Measurements from ENCODE around the gene LTB4R2.

The LTB4R2 gene

DNA sequence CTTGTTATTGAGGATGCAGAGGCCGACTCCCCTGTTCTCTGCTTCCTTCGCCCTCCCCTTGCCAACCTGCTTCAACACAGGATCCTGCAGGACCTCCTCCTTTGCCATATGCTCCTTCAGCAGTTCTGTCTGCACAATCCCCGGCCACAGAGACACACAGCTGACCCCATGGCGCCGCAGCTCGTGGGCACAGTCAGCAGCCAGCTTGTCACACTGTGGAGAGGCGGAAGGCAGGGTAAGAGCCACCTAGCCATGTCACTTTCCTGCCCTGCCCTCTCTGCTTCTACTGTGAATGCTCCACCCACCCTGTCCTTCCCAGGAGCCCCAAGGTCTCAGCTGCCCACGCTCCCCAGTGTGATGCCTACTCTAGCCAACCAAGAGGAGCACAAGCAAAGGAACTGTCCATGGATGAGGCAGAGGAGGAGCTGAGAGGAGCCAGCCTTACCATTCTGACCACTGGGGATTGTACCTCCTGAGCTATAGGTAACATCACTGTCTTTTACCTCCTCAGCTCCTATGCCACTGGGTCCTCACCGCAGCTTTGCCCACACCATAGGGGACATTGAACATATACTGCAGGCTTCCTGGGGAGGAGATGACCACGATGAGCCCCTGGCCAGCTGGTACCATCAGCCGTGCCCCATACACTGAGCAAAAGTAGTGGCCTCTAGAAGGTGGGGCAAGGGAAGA, 17.7 kb upstream of the LTB4R2 start:
- TF ChIP-seq, protein P1, sequence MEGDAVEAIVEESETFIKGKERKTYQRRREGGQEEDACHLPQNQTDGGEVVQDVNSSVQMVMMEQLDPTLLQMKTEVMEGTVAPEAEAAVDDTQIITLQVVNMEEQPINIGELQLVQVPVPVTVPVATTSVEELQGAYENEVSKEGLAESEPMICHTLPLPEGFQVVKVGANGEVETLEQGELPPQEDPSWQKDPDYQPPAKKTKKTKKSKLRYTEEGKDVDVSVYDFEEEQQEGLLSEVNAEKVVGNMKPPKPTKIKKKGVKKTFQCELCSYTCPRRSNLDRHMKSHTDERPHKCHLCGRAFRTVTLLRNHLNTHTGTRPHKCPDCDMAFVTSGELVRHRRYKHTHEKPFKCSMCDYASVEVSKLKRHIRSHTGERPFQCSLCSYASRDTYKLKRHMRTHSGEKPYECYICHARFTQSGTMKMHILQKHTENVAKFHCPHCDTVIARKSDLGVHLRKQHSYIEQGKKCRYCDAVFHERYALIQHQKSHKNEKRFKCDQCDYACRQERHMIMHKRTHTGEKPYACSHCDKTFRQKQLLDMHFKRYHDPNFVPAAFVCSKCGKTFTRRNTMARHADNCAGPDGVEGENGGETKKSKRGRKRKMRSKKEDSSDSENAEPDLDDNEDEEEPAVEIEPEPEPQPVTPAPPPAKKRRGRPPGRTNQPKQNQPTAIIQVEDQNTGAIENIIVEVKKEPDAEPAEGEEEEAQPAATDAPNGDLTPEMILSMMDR (conservative IDR thresholded peaks at IDR 0.05; ENCODE audit: low read depth): no peak
- POLR2A ChIA-PET (ENCODE audit: low non-redundant PET): no interaction called here
- no peak for DNase-seq (ENCODE audit: low spot score)
- CTCF ChIA-PET: interaction anchor here (1.0 to 1.7 kb wide), 3 partner anchors 9 to 50 kb away, joined by 3 to 4 read pairs (median 3); partner anchors contain the start of gene TINF2
- peak overlapping the region; percentile 13; the same call in 1 of the 2 replicates for H3K27ac ChIP-seq

DNA sequence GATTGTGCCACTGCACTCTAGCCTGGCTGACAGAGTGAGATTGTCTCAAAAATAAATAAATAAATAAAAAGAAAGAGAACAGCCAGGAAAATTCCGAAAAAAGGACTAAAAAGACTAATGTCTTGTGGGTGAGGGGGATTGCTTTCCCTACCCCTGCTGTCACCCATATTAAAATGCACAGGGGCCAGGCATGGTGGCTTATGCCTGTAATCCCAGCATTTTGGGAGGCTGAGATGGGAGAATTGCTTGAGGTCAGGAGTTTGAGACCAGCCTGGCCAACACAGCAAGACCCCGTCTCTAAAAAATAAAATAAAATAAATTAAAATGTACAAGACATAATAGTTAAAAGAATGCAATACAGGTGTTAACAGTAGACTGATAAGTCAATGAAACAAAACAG, 16.4 kb upstream of the LTB4R2 start:
- ChIA-PET POLR2A (ENCODE audit: low non-redundant PET) (no interaction called here), CTCF (interaction anchor here (1.2 to 1.7 kb wide), 2 partner anchors 10 to 12 kb away, joined by 3 to 4 read pairs; no protein-coding TSS in a partner anchor)

DNA sequence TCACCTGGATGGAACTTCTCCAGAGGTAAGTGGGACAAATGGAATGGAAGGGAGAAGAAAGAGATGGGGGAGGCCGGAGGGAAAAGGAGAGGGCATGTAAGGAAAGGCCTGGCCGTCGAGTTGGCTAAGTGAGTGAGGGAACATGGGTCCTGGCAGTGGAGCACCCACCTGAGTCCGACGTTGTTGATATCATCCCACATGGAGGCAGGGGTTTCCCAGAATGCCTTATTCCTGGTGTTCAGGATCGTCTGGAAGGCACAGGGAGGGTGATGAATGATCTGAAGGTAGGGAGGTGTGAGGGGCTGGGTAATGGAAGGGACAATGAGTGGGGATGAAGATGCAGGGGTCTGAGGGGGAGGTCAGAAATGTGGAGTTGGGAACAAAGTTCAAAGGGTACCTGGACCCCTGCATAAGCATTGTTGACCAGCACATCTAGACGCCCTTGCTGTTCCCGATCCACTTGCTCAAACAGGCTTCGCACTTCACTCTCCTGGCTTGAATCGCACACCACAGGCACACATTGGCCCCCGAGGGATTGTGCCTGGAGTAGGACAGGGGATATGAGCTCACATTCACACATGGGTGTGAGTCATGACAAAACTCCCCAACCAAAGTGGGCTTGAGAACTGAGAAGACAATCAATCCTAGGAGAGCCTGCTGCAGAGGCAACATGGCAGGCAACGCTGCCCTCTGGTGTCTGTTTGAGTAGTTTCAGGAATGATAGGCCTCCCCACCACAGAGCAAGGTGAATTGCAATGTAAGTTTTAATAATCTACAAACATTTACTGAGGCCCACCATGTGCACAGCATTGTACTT, 13.4 kb upstream of the LTB4R2 start:
- TF ChIP-seq, protein P1 (conservative IDR thresholded peaks at IDR 0.05; ENCODE audit: low read depth): peak; percentile 63
- DNase-seq (ENCODE audit: low spot score): peak; percentile 77
- ChIA-PET CTCF (interaction anchor here (0.6 to 4.7 kb wide), 8 partner anchors 10 to 53 kb away, joined by 3 to 51 read pairs (median 4); partner anchors contain the start of gene TINF2), POLR2A (ENCODE audit: low non-redundant PET) (interaction anchor here (1.0 kb wide), 1 partner anchor 54 kb away, joined by 5 read pairs; the partner anchor contains the start of gene TINF2)
- peak overlapping the region; percentile 67 for H3K27ac ChIP-seq

More for the DNA sequence above, 16.4 kb upstream of the LTB4R2 start:
- TF ChIP-seq, protein P1 (conservative IDR thresholded peaks at IDR 0.05; ENCODE audit: low read depth): no peak
- H3K27ac ChIP-seq: no peak overlapping the region
- DNase-seq (ENCODE audit: low spot score): no peak

DNA sequence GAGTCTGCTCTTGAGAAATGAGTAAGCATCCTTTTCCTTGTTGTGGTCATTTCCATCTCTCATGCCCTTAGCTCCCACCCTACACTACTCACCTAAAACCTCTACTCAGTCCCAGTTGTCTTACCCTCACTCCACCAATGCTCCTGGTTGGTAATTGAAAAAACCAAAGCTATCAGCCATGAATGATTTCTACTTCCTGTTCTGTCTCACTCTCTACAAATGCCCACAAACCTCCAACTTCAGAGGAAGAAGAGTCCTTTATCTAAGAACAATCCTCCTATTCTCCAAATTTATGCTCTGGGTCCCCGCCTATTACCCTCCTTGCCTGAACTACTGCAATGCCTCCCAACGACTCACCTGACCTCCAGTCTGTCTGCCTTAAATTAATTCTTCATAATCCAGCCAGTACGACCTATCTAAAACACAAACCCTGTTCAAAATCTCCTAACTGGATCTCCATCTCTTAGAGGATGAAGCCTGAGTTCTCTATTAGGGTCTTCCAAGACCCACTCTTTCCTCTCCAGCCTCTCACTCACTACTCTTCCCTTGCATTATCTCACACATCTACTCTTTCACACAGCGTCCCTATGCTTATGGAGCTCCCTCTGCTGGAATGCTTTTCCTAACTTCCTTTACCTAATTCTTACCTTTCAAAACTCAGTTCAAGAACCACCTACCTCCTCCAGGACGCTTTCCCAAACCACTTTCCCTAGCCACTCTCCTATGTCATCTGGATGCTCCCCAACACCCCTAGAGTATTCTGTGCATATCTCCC, 12.6 kb upstream of the LTB4R2 start:
- ChIA-PET CTCF (interaction anchor here (0.6 to 4.7 kb wide), 11 partner anchors 10 to 208 kb away, joined by 3 to 51 read pairs (median 4); partner anchors contain the start of gene TINF2), POLR2A (ENCODE audit: low non-redundant PET) (interaction anchor here (1.0 kb wide), 1 partner anchor 55 kb away, joined by 5 read pairs; the partner anchor contains the start of gene TINF2)
- peak overlapping the region; percentile 94 for H3K27ac ChIP-seq
- peak; percentile 45 for DNase-seq (ENCODE audit: low spot score)
- TF ChIP-seq, protein P1 (conservative IDR thresholded peaks at IDR 0.05; ENCODE audit: low read depth): peak; percentile 55

DNA sequence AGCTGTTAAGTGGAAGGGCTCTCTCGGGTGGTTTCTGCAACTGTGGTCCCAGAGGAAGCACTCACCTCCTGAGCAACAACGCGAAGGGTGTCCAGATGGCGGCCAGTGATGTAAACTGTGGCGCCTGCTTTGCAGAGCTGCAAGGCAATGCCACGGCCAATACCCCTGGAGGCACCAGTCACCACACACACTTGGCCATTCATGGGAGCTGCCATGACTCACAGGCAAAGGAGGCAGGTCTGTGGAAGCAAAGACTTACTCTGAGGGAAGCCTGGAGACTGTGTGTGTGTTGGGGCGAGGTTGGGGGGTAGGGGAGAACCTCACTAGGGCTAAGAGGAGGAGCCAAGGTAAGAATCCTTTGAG, 11.1 kb upstream of the LTB4R2 start:
- POLR2A ChIA-PET (ENCODE audit: low non-redundant PET): interaction anchor here (0.6 to 3.3 kb wide), 4 partner anchors 35 to 1505 kb away, joined by 3 to 17 read pairs (median 5); partner anchors contain the start of gene TINF2

More for the DNA sequence above, 11.1 kb upstream of the LTB4R2 start:
- DNase-seq (ENCODE audit: low spot score): peak; percentile 91
- CTCF ChIA-PET: interaction anchor here (0.5 to 4.7 kb wide), 7 partner anchors 9 to 1377 kb away, joined by 3 to 51 read pairs (median 6); partner anchors contain the start of genes CIDEB and TINF2
- H3K27ac ChIP-seq: peak overlapping the region; percentile 94
- TF ChIP-seq, protein P1 (conservative IDR thresholded peaks at IDR 0.05; ENCODE audit: low read depth): no peak
